ENCODE results near the gene GRIN2C. TPM values are rescaled to one million over a fixed set of nuclear protein-coding genes. Genes with fewer than 3 reads are reported as not detected.

Gene GRIN2C
- total and polyA plus RNA-seq, 2 of the 4 experiments (the other 2 are of a cell fraction), result 0.22 TPM; not detected in 1

GRCh38 chr17:74856112-74856511, 3.6 kb downstream of the GRIN2C start:
- DNase-seq (no peak), ATAC-seq (ENCODE audit: low read depth) (no peak)
- in situ Hi-C loops (cut with MboI; ENCODE audit: low sequenced_read_pairs), result loop anchor here (25.0 kb wide), 1 partner anchor 644 kb away; the partner anchor contains the start of genes RPL38 and TTYH2
- Histone ChIP-seq H3K14ac (replicated peaks; ENCODE audit: low read depth, low read length) (no peak overlapping the region), H4K20me1 (ENCODE audit: insufficient read depth, low read length) (no peaks in the 10 kb centered on the region; the same call in 1 of the 2 replicates), H2BK15ac (ENCODE audit: low read depth, low read length) (no peak overlapping the region), H3K56ac (ENCODE audit: extremely low read depth, insufficient read depth, low read length) (no peak overlapping the region), H2AK9ac (replicated peaks; ENCODE audit: low read depth, low read length, poor library complexity) (no peak overlapping the region), H3K79me1 (ENCODE audit: low read depth in 1 of 2, low read length in 2 of 2) (no peaks in the 10 kb centered on the region), H2AFZ (replicated peaks; ENCODE audit: low read length, poor library complexity) (no peak overlapping the region), H3K4me2 (ENCODE audit: low read depth, low read length) (no peak overlapping the region), H4K5ac (ENCODE audit: low read depth, low read length) (no peak overlapping the region), H3K4me1 (ENCODE audit: control insufficient read depth, insufficient read depth, low read length) (no peaks in the 10 kb centered on the region; the same call in 1 of the 2 replicates), H3K9me3 (ENCODE audit: control insufficient read depth, insufficient read depth, low read length) (peaks cover 2% of the 10 kb centered on the region; the same call in 1 of the 2 replicates), H3K9me1 (ENCODE audit: insufficient read depth, low read length) (no peaks in the 10 kb centered on the region), H3K4me3 (ENCODE audit: insufficient read depth, low read depth, low read length) (no peak overlapping the region), H2BK20ac (ENCODE audit: low read depth, low read length) (no peak overlapping the region), H3K23ac (ENCODE audit: low read depth, low read length) (no peak overlapping the region), H3K4ac (ENCODE audit: low read depth, low read length) (no peak overlapping the region), H3K18ac (ENCODE audit: low read depth, low read length) (no peak overlapping the region), H4K8ac (ENCODE audit: low read depth in 2 of 2, low read length in 2 of 2) (no peak overlapping the region), H2BK120ac (ENCODE audit: low read depth, low read length) (no peak overlapping the region), H2AK5ac (ENCODE audit: low read depth, low read length) (no peak overlapping the region), H3K27me3 (ENCODE audit: control insufficient read depth, insufficient read depth, low read length) (peaks cover 86% of the 10 kb centered on the region), H2BK5ac (ENCODE audit: low read depth, low read length, poor library complexity, severe bottlenecking) (no peak overlapping the region), H3K9ac (ENCODE audit: low read depth, low read length) (no peak overlapping the region), H4K91ac (ENCODE audit: insufficient read depth, low read depth, low read length) (no peak overlapping the region), H3K36me3 (ENCODE audit: control insufficient read depth, insufficient read depth, low read length) (no peaks in the 10 kb centered on the region), H3K27ac (ENCODE audit: insufficient read depth, low read length) (no peak overlapping the region)
- TF ChIP-seq CTCF (conservative IDR thresholded peaks at IDR 0.05; ENCODE audit: low read depth, low read length) (no peak), CEBPB (IDR thresholded peaks at IDR 0.05; ENCODE audit: low read depth, low read length) (no peak), MAZ (IDR thresholded peaks at IDR 0.05; ENCODE audit: borderline replicate concordance, low read depth, low read length) (no peak), SMC3 (IDR thresholded peaks at IDR 0.05; ENCODE audit: low read depth, low read length) (no peak), MAFK (IDR thresholded peaks at IDR 0.05; ENCODE audit: low read depth, low read length) (no peak), RCOR1 (IDR thresholded peaks at IDR 0.05; ENCODE audit: insufficient replicate concordance, low read length) (no peak), BHLHE40 (IDR thresholded peaks at IDR 0.05; ENCODE audit: low read depth, low read length) (no peak), CHD1 (IDR thresholded peaks at IDR 0.05; ENCODE audit: low read depth, low read length) (no peak), ELK1 (IDR thresholded peaks at IDR 0.05; ENCODE audit: borderline replicate concordance, low read depth, low read length) (no peak), RFX5 (IDR thresholded peaks at IDR 0.05; ENCODE audit: low read depth, low read length) (no peak), FOS (IDR thresholded peaks at IDR 0.05; ENCODE audit: low read depth, low read length) (no peak), NFE2L2 (IDR thresholded peaks at IDR 0.05; ENCODE audit: low read depth, low read length) (no peak), RAD21 (IDR thresholded peaks at IDR 0.05; ENCODE audit: low read length) (no peak), POLR2A (IDR thresholded peaks at IDR 0.05; ENCODE audit: low read depth, low read length) (no peak), MXI1 (IDR thresholded peaks at IDR 0.05; ENCODE audit: borderline replicate concordance, low read depth, low read length) (no peak)
- TF ChIP-seq, protein P1, sequence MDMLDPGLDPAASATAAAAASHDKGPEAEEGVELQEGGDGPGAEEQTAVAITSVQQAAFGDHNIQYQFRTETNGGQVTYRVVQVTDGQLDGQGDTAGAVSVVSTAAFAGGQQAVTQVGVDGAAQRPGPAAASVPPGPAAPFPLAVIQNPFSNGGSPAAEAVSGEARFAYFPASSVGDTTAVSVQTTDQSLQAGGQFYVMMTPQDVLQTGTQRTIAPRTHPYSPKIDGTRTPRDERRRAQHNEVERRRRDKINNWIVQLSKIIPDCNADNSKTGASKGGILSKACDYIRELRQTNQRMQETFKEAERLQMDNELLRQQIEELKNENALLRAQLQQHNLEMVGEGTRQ (IDR thresholded peaks at IDR 0.05; ENCODE audit: low read depth, low read length), result no peak
- ChIA-PET POLR2A (ENCODE audit: unreplicated experiment) (no interaction called here), CTCF (interaction anchor here (1.0 kb wide), 1 partner anchor 8 kb away, joined by 3 read pairs; no protein-coding TSS in a partner anchor)
- BruUV-seq (replicated peaks), result no TSS peak
- dilution Hi-C loops (cut with HindIII; ENCODE audit: low sequenced_read_pairs, unreplicated experiment), result no loop called here
- intact Hi-C loops (cut with micrococcal nuclease), result no loop called here
- 59% methylated on average over 3 of the region's 7 CpGs; no CpG with 5 or more reads in 1 of the 2 experiments for WGBS, 2 experiments (ENCODE audit: extremely low coverage in 2 of 2, insufficient read length in 1 of 2)

Data from IMR-90 (cell line).